Epithelial cell of esophagus (primary cell): ENCODE data around the gene UNC5C.

Experiments
- DNase-seq: peaks from one replicate; pipeline ENCODE4 v3.0.0; 2010; ENCODE audit warnings: low read depth
- H3K4me3 ChIP-seq: 2 replicates; pipeline ENCODE4 v1.5.1; 2011; ENCODE audit warnings: mild to moderate bottlenecking, low read length, control low read depth
- TF ChIP-seq, protein P1 (sequence below): IDR thresholded peaks from 2 replicates; pipeline ENCODE4 v1.5.1; 2011; ENCODE audit warnings: low read depth, mild to moderate bottlenecking, low read length, control low read depth, inconsistent platforms; ENCODE audit not compliant: insufficient read depth; ENCODE audit errors: missing control alignments

Gene UNC5C

DNA sequence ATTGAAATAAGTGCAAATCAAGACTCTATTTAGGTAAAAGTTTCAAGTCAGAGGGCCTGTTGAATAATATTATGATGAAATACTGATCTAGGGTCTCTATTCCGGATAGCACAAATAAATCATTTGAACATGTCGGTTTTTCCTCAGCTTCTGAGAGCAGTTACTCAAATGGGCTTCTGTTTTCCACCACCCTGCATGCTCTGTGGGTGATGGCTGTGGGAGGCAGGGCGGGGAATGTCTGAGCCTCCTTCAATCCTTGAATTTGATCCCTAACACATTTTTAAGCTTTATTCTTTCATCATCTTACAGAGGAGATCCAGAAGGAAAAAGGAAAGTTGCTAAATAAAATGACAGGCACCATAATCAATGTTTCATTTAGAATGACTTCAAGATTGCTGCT, 8.5 kb downstream of the UNC5C start:
- TF ChIP-seq, protein P1, sequence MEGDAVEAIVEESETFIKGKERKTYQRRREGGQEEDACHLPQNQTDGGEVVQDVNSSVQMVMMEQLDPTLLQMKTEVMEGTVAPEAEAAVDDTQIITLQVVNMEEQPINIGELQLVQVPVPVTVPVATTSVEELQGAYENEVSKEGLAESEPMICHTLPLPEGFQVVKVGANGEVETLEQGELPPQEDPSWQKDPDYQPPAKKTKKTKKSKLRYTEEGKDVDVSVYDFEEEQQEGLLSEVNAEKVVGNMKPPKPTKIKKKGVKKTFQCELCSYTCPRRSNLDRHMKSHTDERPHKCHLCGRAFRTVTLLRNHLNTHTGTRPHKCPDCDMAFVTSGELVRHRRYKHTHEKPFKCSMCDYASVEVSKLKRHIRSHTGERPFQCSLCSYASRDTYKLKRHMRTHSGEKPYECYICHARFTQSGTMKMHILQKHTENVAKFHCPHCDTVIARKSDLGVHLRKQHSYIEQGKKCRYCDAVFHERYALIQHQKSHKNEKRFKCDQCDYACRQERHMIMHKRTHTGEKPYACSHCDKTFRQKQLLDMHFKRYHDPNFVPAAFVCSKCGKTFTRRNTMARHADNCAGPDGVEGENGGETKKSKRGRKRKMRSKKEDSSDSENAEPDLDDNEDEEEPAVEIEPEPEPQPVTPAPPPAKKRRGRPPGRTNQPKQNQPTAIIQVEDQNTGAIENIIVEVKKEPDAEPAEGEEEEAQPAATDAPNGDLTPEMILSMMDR: no peak
- H3K4me3 ChIP-seq: no peak overlapping the region
- no peak for DNase-seq

DNA sequence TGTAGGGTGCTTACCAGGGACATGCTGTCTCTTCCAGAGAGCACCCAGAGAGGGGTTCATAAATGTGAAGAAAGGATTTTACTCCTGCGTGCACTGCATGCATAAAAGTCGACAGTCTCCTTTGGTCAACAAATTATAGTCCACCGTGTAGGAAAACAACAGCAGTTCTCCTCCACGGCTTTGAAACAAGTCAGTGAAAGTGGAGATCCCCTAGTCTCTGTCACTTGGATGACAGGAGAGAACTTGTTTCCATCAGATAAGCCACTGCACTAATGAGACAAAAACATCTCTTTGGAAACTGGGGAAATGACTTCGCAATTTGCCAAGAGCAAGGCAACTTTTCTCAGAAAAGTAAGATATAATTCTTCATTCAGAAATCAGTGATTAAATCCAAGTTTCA, 9.7 kb downstream of the UNC5C start:
- DNase-seq: no peak
- TF ChIP-seq, protein P1: no peak
- H3K4me3 ChIP-seq: no peak overlapping the region

DNA sequence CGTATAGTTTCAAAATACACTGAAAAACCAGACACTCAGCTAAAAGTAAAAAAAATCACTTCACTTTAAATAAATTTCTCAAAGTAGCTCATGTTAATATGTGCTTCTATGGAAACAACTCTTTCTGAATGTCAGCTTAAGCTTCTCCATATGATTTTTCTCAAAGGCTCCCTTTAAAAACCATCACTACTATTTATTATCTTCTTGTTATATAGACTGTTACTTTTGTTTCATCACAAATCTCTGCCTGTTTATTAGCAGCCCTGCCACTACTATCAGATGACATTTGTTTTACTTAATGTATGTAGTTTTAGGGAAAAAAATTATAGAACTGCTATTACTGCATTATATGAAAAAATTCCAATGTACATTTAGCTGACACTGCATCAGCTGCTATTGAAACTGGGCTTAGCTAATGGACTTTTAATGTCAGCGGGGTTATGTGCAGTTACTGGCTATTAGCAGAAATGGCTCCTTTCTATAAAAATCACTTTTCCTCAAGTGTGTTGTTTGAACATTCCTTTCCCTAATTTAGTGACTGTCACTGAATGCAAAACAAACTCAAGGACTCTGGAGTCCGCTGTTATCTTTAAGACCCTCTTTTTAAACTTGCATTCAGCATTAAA, 10.8 kb downstream of the UNC5C start:
- H3K4me3 ChIP-seq: no peak overlapping the region
- TF ChIP-seq, protein P1: no peak
- no peak for DNase-seq

GRCh38 chr4:95537191-95537590, 11.6 kb downstream of the UNC5C start:
- TF ChIP-seq, protein P1: no peak

GRCh38 chr4:95536650-95537049, 12.1 kb downstream of the UNC5C start:
- TF ChIP-seq, protein P1: no peak
- no peak for DNase-seq

More at GRCh38 chr4:95537191-95537590, 11.6 kb downstream of the UNC5C start:
- DNase-seq: no peak
- H3K4me3 ChIP-seq: no peak overlapping the region

DNA sequence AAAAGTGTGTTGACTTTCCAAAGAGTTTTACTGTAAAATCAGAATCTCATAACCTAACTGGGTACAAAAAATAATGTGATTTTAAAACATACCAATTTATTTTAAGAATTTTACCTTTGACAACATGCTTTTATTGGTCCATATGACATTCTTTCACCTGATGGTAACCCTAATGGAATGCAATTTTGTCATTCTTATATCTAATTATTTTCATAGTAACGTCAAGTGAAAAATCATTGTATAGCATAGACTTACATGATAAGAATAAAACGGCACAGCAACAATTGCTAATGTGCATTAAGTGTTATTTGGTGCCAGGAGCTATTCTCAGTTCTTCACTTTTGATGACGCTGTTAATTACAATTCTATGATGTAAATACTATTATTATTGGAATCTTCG, 13.6 kb downstream of the UNC5C start:
- H3K4me3 ChIP-seq: no peak overlapping the region
- TF ChIP-seq, protein P1: no peak

More at GRCh38 chr4:95536650-95537049, 12.1 kb downstream of the UNC5C start:
- no peak overlapping the region for H3K4me3 ChIP-seq

GRCh38 chr4:95534032-95534431, 14.7 kb downstream of the UNC5C start:
- no peak overlapping the region for H3K4me3 ChIP-seq
- TF ChIP-seq, protein P1: no peak
- no peak for DNase-seq

More for the DNA sequence above, 13.6 kb downstream of the UNC5C start:
- no peak for DNase-seq
